HCT116 (cell line): ENCODE data around the gene SUV39H1. TPM values are rescaled to one million over a fixed set of nuclear protein-coding genes. Genes with fewer than 3 reads are reported as not detected.

Experiments
- ATAC-seq: fragments of 200-7000 bp; cut with Tn5 transposase; 2 replicates; pipeline ENCODE4 v1.9.1; 2020; ENCODE audit warnings: mild to moderate bottlenecking, moderate library complexity
- BruUV-seq: library from RNA; stranded (reverse); fragments of 400-500 nt; replicated peaks from 2 replicates; lab custom pipeline; 2021; lab: Mats Ljungman, UMichigan
- CTCF ChIA-PET: fragments of 300-600 bp; sonication (Branson Sonifier 250); formaldehyde crosslinking; loops from one replicate; lab custom pipeline; 2021; ENCODE audit warnings: antibody characterized with exemption; lab: Charles Lee
- POLR2A ChIA-PET: fragments of 300-600, 350-600 bp; sonication (Branson Sonifier 250); formaldehyde crosslinking; loops from one replicate; lab custom pipeline; 2021; ENCODE audit warnings: antibody characterized with exemption; lab: Charles Lee
- RAD21 ChIA-PET, 2 experiments: fragments of 300-600 bp; sonication (Branson Sonifier 250); formaldehyde crosslinking; loops; one replicate each; lab custom pipeline; 2023; ENCODE audit warnings: low total read pairs in 2 of 2; ENCODE audit not compliant: uncharacterized antibody in 2 of 2, unreplicated experiment in 2 of 2, low non-redundant PET in 1 of 2; lab: Charles Lee
- DNase-seq: peaks from one replicate; pipeline ENCODE4 v3.0.0-alpha.2; 2010; ENCODE audit warnings: low read depth, low spot score
- H2AFZ ChIP-seq: fragments of 200-600 bp; shearing (Covaris generic), sonication (generic); 2 replicates; pipeline ENCODE4 v1.6.1; 2017; ENCODE audit warnings: low read depth, mixed run types, mixed read lengths, antibody characterized with exemption, low read length; ENCODE audit not compliant: poor library complexity, severe bottlenecking
- H3K27ac ChIP-seq: 2 replicates; pipeline ENCODE4 v1.5.1; 2012; ENCODE audit warnings: low read depth, low read length
- H3K27me3 ChIP-seq: fragments of 200-600 bp; sonication (generic); 2 replicates; pipeline ENCODE4 v1.6.1; 2016; ENCODE audit warnings: mixed run types, low read length, mixed read lengths; ENCODE audit not compliant: insufficient read depth
- H3K36me3 ChIP-seq, 2 experiments: fragments of 200-500 bp in 1 of 2; fragments of 200-600 bp in 1 of 2; sonication (Bioruptor generic) in 1 of 2; sonication (generic) in 1 of 2; 2 replicates each; pipeline versions ENCODE4 v1.5.1 to v1.6.1; 2014 to 2016; ENCODE audit warnings: low read length in 2 of 2, inconsistent platforms in 1 of 2, mixed read lengths in 1 of 2, mixed run types in 1 of 2; ENCODE audit not compliant: insufficient read depth in 2 of 2, control insufficient read depth in 1 of 2
- H3K4me1 ChIP-seq, 2 experiments: fragments of 200-600 bp in 1 of 2; sonication (generic) in 1 of 2; 2 replicates each; pipeline versions ENCODE4 v1.5.1 to v1.6.1; 2012 to 2017; ENCODE audit warnings: low read length in 2 of 2, inconsistent platforms in 1 of 2, mild to moderate bottlenecking in 1 of 2, mixed read lengths in 1 of 2, mixed run types in 1 of 2, moderate library complexity in 1 of 2; ENCODE audit not compliant: insufficient read depth in 2 of 2, control insufficient read depth in 1 of 2
- H3K4me2 ChIP-seq: fragments of 200-600 bp; sonication (generic); 2 replicates; pipeline ENCODE4 v1.6.1; 2017; ENCODE audit warnings: mixed run types, low read length, mixed read lengths
- H3K4me3 ChIP-seq, 2 experiments: fragments of 200-600 bp in 1 of 2; sonication (generic) in 1 of 2; replicated peaks in 1 of 2; 2 replicates each; pipeline ENCODE4 v1.5.1; 2011 to 2016; ENCODE audit warnings: low read length in 2 of 2, control low read depth in 1 of 2, low read depth in 1 of 2, mild to moderate bottlenecking in 1 of 2, mixed read lengths in 1 of 2, mixed run types in 1 of 2
- H3K79me2 ChIP-seq: fragments of 200-600 bp; sonication (generic); 2 replicates; pipeline ENCODE4 v1.6.1; 2017; ENCODE audit warnings: mild to moderate bottlenecking, mixed run types, low read length, moderate library complexity, mixed read lengths; ENCODE audit not compliant: insufficient read depth
- H3K9ac ChIP-seq: fragments of 200-600 bp; sonication (generic); 2 replicates; pipeline ENCODE4 v1.6.1; 2016; ENCODE audit warnings: low read length, mixed read lengths
- H3K9me2 ChIP-seq: fragments of 200-600 bp; sonication (generic), shearing (Covaris generic); 2 replicates; pipeline ENCODE4 v1.6.1; 2017; ENCODE audit warnings: mixed run types, mild to moderate bottlenecking, moderate library complexity; ENCODE audit not compliant: insufficient read depth
- H3K9me3 ChIP-seq, 2 experiments: fragments of 200-500 bp in 1 of 2; fragments of 200-600 bp in 1 of 2; sonication (Bioruptor generic) in 1 of 2; sonication (generic) in 1 of 2; 2 replicates each; pipeline ENCODE4 v1.6.1; 2014 to 2017; ENCODE audit warnings: low read length in 2 of 2, mixed read lengths in 2 of 2, inconsistent platforms in 1 of 2, low read depth in 1 of 2, mild to moderate bottlenecking in 1 of 2, mixed run types in 1 of 2, moderate library complexity in 1 of 2; ENCODE audit not compliant: control insufficient read depth in 1 of 2, insufficient read depth in 1 of 2
- H4K20me1 ChIP-seq: fragments of 200-600 bp; sonication (generic), shearing (Covaris generic); 2 replicates; pipeline ENCODE4 v1.6.1; 2017; ENCODE audit warnings: mixed run types, mild to moderate bottlenecking, moderate library complexity; ENCODE audit not compliant: insufficient read depth
- EGR1 ChIP-seq: IDR thresholded peaks from 2 replicates; pipeline ENCODE4 v1.6.1; 2012; ENCODE audit warnings: low read depth
- EZH2 ChIP-seq: fragments of 200-600 bp; sonication (generic); IDR thresholded peaks from 2 replicates; pipeline ENCODE4 v1.6.1; 2017; ENCODE audit warnings: antibody characterized with exemption, mixed run types
- EZH2phosphoT487 ChIP-seq: fragments of 200-600 bp; IDR thresholded peaks from 2 replicates; pipeline ENCODE4 v1.6.1; 2018; ENCODE audit warnings: antibody characterized with exemption, borderline replicate concordance
- FOSL1 ChIP-seq: IDR thresholded peaks from 2 replicates; pipeline ENCODE4 v1.6.1; 2012; ENCODE audit warnings: low read depth
- JUND ChIP-seq: IDR thresholded peaks from 2 replicates; pipeline ENCODE4 v1.6.1; 2012
- MAX ChIP-seq: IDR thresholded peaks from 2 replicates; pipeline ENCODE4 v1.6.1; 2012
- POLR2A ChIP-seq: IDR thresholded peaks from 2 replicates; pipeline ENCODE4 v1.7.0; 2011; ENCODE audit warnings: borderline replicate concordance; ENCODE audit not compliant: insufficient read depth, insufficient read length; ENCODE audit errors: extremely low read depth
- RAD21 ChIP-seq: IDR thresholded peaks from 2 replicates; pipeline ENCODE4 v1.6.1; 2012; ENCODE audit warnings: low read depth, mild to moderate bottlenecking
- REST ChIP-seq: IDR thresholded peaks from 2 replicates; pipeline ENCODE4 v1.6.1; 2012; ENCODE audit warnings: low read depth
- SIN3A ChIP-seq: IDR thresholded peaks from 2 replicates; pipeline ENCODE4 v1.6.1; 2012; ENCODE audit warnings: low read depth
- SP1 ChIP-seq: IDR thresholded peaks from 2 replicates; pipeline ENCODE4 v1.6.1; 2012; ENCODE audit warnings: low read depth
- intact Hi-C: fragments of 100-400 bp; cut with micrococcal nuclease; formaldehyde crosslinking; loops from 2 replicates; pipeline ENCODE4 v1.10.0; 2022
- total RNA-seq: library from RNA; stranded (reverse); gene quantifications from one replicate; pipeline ENCODE4 v1.2.1, GENCODE V29; 2021; ENCODE audit not compliant: unreplicated experiment
- TF ChIP-seq, protein P1 (sequence below): IDR thresholded peaks from 2 replicates; pipeline ENCODE4 v1.6.1; 2012

The SUV39H1 gene
- total RNA-seq, 1 experiment from 2014 or later, result 16.3 TPM

DNA sequence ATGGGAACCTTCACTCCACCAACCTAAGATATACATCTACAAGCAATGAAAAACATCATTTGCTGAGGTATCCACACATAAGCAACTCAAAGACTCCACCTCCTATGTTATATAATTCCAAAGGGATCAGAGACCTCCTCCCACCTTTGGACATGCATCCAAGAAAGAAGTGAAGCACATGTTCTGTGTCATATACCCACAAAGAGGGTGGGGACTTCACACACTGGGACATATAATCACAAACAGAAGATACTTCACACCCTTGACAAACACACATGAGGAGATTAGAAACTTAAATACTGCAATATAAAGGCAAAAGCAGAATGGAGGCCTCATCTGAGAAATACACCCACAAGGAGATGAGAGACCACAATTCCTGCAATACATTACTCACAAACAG, 25.4 kb downstream of the SUV39H1 start:
- no peaks in the 10 kb centered on the region for H3K79me2 ChIP-seq
- no peak overlapping the region for H3K4me3 ChIP-seq
- ChIA-PET RAD21 (no interaction called here), POLR2A (no interaction called here), CTCF (no interaction called here)
- no peaks in the 10 kb centered on the region for H3K36me3 ChIP-seq
- no peak overlapping the region for H2AFZ ChIP-seq
- TF ChIP-seq EGR1 (no peak), SIN3A (no peak), SP1 (no peak), JUND (no peak), MAX (no peak), REST (no peak)
- TF ChIP-seq, protein P1, sequence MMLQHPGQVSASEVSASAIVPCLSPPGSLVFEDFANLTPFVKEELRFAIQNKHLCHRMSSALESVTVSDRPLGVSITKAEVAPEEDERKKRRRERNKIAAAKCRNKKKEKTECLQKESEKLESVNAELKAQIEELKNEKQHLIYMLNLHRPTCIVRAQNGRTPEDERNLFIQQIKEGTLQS, result no peak
- ATAC-seq, result no peak
- no peaks in the 10 kb centered on the region for H3K9me2 ChIP-seq
- DNase-seq, result no peak
- H3K27ac ChIP-seq, result no peak overlapping the region
- no peak overlapping the region for H3K4me2 ChIP-seq
- H3K9ac ChIP-seq, result no peak overlapping the region
- no peaks in the 10 kb centered on the region for H3K27me3 ChIP-seq
- H3K4me1 ChIP-seq, result no peaks in the 10 kb centered on the region
- H3K9me3 ChIP-seq, result no peaks in the 10 kb centered on the region
- intact Hi-C loops, result loop anchor here (10.0 kb wide), 1 partner anchor 57 kb away; no protein-coding TSS in a partner anchor
- H4K20me1 ChIP-seq, result no peaks in the 10 kb centered on the region
- BruUV-seq, result no TSS peak

GRCh38 chrX:48726596-48726995, 30.1 kb downstream of the SUV39H1 start:
- no peak overlapping the region for H3K4me3 ChIP-seq
- H3K9me2 ChIP-seq, result no peaks in the 10 kb centered on the region
- DNase-seq, result no peak
- H3K9ac ChIP-seq, result no peak overlapping the region
- no peak for ATAC-seq
- no TSS peak for BruUV-seq
- H3K79me2 ChIP-seq, result no peaks in the 10 kb centered on the region
- no peak overlapping the region for H3K27ac ChIP-seq
- ChIA-PET RAD21 (no interaction called here), CTCF (no interaction called here), POLR2A (no interaction called here)
- H2AFZ ChIP-seq, result no peak overlapping the region
- no peaks in the 10 kb centered on the region for H3K9me3 ChIP-seq
- intact Hi-C loops, result loop anchor here (10.0 kb wide), 1 partner anchor 62 kb away; no protein-coding TSS in a partner anchor
- no peaks in the 10 kb centered on the region for H4K20me1 ChIP-seq
- H3K4me1 ChIP-seq, result no peaks in the 10 kb centered on the region
- H3K36me3 ChIP-seq, result no peaks in the 10 kb centered on the region
- H3K27me3 ChIP-seq, result no peaks in the 10 kb centered on the region
- H3K4me2 ChIP-seq, result no peak overlapping the region
- TF ChIP-seq REST (no peak), FOSL1 (no peak), EGR1 (no peak), EZH2 (no peak), RAD21 (no peak), MAX (no peak), EZH2phosphoT487 (no peak), POLR2A (no peak)
